T-helper 1 cell (primary cell): ENCODE measurements around the gene CAST.

Source experiments
- DNase-seq, 5 donors: peaks; one replicate each; pipeline ENCODE4 v3.0.0-alpha.2; 2012 to 2020

CAST gene

DNA sequence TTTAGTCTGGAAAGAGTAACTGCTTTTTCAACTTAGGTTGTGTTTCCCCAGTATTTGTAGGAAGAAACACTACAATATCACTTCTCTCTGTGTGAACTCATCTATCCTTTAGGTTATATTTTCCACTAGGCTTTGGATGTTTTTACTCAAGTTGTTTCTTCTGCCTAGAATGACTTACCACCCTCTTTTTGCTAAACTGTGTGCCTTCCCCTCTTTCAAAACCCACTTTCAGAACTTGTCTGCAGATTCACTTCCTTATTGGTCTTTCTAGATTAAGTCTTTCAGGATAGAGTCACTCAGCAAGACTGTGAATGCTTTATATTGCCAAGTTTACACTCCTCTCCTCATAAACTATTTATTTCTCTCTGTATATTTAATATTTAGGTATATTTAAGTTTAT is 14.2 kb upstream of the CAST start:
- DNase-seq: no peak

DNA sequence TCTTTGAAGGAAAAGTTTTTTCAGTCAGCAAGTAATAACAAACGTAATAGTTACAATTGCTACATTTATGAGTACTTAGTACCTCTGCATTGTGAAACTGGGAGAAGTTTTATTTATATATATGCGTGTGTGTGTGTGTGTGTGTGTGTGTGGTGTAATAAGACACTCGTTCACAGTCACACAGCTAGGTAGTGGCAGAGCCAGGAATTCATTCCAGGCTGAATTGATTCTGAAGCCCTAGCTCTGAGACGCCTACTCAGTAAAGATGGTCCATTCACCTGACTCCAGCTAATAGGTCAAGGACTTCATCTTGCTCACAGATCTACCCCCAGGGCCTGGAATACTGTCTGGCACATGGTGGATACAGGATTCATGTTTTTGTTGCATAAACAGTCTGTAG is 13.6 kb upstream of the CAST start:
- no peak for DNase-seq

GRCh38 chr5:96649251-96649662 is 12.9 kb upstream of the CAST start:
- DNase-seq: no peak

GRCh38 chr5:96649681-96650540 is 12.3 kb upstream of the CAST start:
- DNase-seq: no peak

DNA sequence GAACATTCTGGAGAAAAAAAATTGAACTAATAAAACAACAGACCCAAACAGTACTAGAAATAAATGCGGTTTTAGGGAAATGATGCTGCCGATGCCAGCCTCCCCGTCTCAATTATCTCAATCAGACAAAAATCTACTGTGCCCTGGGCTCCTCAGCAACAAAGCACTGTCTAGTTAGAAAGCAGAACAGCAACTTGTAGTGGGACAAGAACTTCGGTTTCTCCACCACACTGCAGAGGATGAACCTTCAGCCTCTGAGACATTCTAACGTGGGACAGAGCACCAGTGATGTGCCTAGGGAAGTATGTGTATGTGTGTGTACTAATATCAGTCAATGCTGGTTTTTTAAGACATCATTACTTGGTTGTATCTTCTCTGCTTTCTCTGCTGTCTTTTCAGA is 11.1 kb upstream of the CAST start:
- DNase-seq: no peak

DNA sequence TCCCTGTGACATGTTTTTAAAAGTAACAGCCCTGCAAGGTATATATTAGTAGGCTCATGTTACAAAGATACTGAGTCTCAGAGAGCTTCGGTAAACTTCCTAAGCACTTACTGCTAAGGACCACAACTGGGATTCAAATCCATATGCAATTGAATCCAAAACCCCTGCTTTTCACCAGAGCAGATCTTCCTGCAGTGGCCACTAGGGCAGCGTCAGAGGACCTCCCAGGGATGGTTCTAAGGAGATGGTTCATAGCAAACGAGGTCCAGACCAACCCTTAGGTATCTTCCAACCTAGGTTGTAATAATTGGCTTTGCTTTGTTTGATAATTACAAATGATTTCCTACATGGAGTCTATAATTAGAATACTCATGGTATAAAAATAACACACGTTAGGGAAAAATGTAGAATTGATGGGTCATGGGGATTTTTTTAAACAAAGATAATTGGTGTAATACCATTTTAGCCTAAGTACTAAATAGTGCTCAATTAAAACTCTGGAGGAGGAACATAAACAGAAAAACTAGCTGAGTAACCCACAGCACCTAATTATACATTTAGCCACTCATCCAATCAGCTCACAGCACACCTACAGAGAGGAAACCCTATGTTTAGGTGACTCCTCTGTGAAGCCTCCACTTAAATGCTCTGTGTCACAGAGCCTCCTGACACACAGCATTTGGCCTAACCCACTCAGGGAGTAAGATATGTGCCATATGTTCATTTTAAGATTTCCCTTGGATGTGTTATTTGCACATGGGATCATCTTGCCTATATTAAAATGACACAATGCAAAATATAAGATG is 10.0 kb upstream of the CAST start:
- no peak for DNase-seq

GRCh38 chr5:96652769-96653454 is 9.3 kb upstream of the CAST start:
- no peak for DNase-seq

DNA sequence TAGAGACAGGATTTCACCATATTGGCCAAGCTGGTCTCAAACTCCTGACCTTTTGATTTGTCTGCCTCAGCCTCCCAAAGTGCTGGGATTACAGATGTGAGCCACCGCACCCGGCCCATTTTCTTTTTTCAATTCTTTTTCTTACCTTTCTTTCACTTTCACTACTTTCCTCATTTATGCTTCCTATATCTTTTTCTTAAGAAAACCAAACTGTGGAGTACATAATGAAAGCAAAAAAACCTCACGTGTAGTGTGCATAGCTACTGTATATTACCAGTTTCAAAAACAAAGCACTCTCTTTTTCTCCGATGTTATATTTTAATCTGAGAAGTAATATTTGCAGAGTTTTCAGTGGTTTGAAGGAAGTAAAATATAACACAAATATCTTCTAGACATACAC is 8.0 kb upstream of the CAST start:
- no peak for DNase-seq

DNA sequence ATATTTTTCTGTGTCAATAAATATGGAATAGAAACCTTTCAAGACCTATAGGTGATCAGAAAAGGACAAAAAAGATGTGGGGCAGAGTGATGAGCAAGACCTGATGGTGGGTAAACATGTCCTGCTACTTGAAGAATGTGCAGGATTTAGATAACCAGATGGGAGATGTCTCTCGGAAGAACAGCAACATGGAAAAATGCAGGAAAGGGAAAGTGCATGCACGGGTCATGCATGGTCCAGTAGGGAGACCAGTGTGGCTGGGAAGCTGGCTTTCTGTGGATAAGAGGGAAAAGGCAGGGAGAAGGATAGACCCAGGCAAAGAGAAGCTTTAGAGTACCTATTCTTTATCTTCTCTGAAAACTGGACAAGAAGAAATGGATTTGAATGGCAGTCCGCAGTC is 7.1 kb upstream of the CAST start:
- DNase-seq: no peak

- no peak for DNase-seq
Observed at GRCh38 chr5:96655506-96655905, 6.7 kb upstream of the CAST start.

DNA sequence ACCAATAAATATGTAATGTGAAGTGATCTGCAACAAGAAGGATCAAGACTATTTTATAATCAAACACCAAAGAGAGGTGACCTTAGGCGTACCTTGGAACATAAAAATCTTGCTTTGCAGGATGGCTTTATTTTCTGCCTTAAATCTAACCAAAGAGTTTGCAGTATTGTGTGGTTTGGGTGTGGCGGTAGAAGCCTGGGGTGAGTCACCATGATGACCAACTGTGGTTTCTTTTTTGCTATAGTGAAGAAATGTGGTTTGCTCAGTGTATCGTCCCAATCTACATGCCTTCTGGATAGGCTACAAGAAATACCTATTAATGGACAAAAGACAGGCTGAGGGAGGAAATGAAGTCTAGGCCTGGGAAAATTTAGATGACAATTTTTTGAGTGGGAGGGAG is 5.1 kb upstream of the CAST start:
- DNase-seq: peak in 3 of 5 donors; percentile 4 to 76 (median 18)

DNA sequence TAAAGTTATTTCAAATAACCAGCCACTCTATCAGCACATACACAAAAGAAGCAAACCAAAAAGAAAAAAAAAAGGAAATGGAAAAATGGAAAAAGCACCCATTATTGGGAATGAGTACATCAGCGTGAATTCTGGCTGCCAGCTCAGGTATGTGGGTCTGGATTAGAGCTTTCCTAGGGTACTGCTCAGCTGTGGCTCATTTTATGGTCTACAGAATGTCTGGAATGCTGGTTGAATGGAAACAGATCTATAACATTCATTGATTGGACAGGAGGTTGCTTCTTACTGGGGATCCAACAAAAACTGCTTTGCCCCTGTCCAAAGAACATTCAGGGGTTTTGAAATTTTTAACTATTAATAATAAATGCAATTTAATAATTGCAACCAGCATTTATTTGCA is 3.9 kb upstream of the CAST start:
- DNase-seq: no peak

DNA sequence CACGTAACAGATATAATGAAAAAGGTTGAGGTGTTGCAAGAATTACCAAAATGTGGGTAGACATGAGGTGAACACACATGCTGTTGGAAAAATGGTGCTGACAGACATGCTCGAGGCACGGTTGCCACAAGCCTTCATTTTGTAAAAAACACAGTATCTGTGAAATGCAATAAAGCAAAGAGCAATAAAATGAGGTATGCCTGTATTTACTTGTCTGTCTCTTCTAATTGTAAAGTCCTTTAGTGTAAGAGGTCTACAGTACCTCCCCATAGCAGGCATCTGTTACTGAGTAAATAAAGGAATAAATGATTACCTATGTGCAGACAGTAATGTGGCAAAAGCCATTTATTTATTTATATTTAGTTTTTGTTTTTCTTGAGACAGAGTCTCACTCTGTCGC is 3.0 kb upstream of the CAST start:
- no peak for DNase-seq

DNA sequence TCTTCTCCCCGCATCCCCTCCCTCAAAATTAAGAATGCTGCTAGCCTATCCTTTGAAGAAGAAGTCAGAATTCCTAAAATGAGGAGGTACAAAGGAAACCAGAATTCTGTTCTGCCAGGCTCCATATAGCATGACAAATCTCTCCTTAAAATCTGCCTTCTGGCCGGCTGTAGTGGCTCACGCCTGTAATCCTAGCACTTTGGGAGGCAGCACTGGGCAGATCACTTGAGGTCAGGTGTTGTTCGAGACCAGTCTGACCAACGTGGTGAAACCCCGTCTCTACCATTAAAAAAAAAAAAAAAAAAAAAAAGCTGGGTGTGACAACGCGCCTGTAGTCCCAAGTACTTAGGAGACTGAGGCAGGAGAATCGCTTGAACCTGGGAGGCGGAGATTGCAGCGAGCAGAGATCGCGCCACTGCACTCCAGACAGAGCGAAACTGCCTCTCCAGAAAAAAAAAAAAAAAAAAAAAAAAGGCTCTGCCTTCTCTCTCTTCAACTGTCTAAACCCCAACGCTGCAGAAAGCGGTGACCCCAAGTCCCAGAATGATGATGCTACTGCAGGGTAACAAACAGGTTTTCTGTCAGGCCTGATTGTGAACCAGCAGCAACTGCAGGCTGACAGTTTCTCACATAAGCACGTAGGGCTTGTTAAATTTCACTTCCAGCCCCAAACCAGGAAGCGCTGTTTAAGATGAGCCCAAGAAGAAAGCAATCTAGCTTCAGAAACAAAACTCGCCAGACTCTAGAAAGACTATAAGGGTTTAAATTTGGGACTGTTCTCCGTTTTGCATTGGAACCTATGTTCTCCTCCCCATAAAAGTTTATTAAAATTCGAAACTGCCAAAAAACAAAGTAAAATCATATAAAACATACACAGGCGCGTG is 963 bp upstream of the CAST start:
- DNase-seq: peak in 4 of 5 donors; percentile 12 to 73 (median 17)

- peak; percentile 77 to 90 (median 80) for DNase-seq
Observed at GRCh38 chr5:96662725-96663518, 746 bp downstream of the CAST start.

GRCh38 chr5:96663608-96664007 is 1.4 kb downstream of the CAST start:
- no peak for DNase-seq

- no peak for DNase-seq
Observed at GRCh38 chr5:96664669-96665068, 2.5 kb downstream of the CAST start.

DNA sequence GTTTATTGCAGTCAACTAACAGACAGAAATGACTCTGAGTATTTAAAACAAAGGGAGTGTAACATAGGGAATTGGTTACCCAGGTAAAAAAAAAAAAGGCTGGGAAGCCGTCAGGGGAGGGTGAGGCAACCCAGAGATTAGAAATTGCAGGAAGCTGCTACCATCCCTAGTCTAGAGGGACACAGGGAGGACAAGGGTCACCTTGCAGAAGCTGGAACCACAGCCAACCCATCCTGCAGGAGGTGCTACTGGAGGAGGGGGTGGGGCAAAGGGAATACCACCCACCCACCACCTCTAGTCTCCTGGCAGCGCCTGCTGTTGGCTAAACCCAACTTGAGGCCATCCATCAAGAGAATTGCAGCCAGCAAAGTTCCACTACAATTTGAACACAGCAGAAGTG is 6.5 kb downstream of the CAST start:
- DNase-seq: no peak

DNA sequence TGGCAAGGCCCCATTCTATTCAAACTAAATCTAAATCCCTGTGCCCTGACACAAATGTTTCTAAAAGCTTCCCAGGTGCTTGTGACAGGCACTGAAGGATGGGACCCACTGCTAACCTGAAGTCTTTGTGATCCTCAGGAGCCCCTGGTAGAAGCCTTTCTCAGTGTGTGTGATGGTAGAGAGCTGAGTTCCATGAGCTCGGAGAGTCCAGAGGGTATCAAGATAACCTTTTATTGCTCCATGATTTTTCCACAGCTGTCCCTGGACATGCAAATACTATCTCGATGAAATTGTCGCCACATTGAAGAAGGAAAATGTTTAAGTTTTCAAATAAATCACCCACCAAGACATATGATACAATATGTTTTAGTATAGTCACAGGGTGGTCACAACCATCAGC is 7.7 kb downstream of the CAST start:
- no peak for DNase-seq

DNA sequence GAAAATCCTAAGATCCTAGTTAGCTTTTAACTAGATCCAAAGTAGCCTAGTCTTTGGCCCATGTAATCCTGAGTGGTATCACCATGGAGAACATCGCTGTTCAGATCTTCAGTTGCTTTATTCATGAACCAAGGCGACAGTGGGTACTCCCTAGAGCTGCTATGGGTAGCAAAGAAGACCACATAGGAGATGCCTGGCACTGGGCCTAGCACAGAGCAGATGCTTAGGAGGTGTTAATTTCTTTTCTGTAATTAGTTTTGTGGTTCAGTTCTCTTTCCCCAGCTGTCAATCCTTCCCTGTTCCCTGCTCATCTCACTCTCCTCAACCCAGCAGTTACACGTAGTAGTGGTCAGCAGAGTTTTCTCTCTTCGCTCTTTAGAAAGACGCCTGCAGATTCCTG is 9.3 kb downstream of the CAST start:
- DNase-seq: no peak

DNA sequence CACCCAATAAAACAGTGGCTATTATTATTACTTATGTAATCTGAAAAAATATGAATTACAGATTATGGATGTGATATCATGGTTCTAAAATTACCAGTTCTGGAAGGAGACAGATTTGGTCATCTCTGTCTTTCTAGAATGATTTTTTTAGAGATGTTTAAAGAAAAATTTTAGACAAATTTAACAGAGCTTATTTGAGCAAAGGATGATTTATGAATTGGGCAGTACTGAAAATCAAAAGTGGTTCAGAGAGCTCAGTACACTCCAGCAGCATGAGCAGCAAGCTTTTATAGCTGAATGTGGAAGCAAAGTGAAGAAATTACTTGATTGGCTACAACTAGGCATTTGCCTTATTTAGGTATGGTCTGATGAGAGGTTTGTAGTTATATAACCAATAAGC is 11.0 kb downstream of the CAST start:
- DNase-seq: no peak

DNA sequence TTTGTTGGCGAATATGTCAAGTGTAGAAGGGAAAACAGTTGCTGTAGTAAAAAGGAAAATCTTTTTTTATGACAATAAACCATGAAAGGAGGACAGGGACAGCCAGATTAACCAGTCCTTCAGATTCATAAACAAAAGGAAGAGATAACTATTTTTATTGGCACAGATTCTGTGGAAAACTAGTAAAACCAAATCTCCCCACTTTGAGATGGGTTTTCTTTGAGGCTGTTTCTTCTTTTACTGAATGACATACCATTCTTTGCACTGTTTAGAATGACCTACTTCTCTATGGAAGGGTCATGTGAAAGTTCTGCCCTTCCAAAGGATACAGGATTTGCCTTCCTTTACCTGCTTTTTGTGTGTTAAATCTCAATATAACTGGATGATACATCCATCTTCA is 13.7 kb downstream of the CAST start:
- no peak for DNase-seq
